Adipocyte (in vitro differentiated cells): Measurements from ENCODE around the gene BRD1.

Experiments used
- DNase-seq: peaks from one replicate; pipeline ENCODE4 v3.0.0-alpha.2; 2015; ENCODE audit warnings: low read depth
- H3K27me3 ChIP-seq: replicated peaks from 2 replicates; pipeline ENCODE4 v1.7.0; 2013; ENCODE audit warnings: mild to moderate bottlenecking, low read length, moderate library complexity; ENCODE audit not compliant: control insufficient read depth, insufficient read depth
- H3K36me3 ChIP-seq: 2 replicates; pipeline ENCODE4 v1.7.0; 2013; ENCODE audit warnings: low read length, mild to moderate bottlenecking, moderate library complexity; ENCODE audit not compliant: control insufficient read depth, insufficient read depth, severe bottlenecking
- H3K4me1 ChIP-seq: 2 replicates; pipeline ENCODE4 v1.7.0; 2013; ENCODE audit warnings: mild to moderate bottlenecking, low read length, moderate library complexity; ENCODE audit not compliant: control insufficient read depth, insufficient read depth
- H3K4me3 ChIP-seq: 2 replicates; pipeline ENCODE4 v1.7.0; 2013; ENCODE audit warnings: mild to moderate bottlenecking, low read length, moderate library complexity
- H3K9ac ChIP-seq: 2 replicates; pipeline ENCODE4 v1.7.0; 2013; ENCODE audit warnings: mild to moderate bottlenecking, low read length, moderate library complexity
- H3K9me3 ChIP-seq: 2 replicates; pipeline ENCODE4 v1.7.0; 2013; ENCODE audit warnings: mild to moderate bottlenecking, low read length, moderate library complexity; ENCODE audit not compliant: control insufficient read depth

BRD1 gene

GRCh38 chr22:49760280-49760629 is 67.4 kb downstream of the BRD1 start:
- Histone ChIP-seq H3K4me1 (no peaks in the 10 kb centered on the region), H3K9me3 (no peaks in the 10 kb centered on the region), H3K4me3 (no peak overlapping the region), H3K27me3 (peaks cover 5% of the 10 kb centered on the region), H3K36me3 (no peaks in the 10 kb centered on the region), H3K9ac (no peak overlapping the region)
- DNase-seq: no peak

- DNase-seq: no peak
- no peak overlapping the region for H3K4me3 ChIP-seq
- peaks cover 5% of the 10 kb centered on the region for H3K4me1 ChIP-seq
- H3K9me3 ChIP-seq: no peaks in the 10 kb centered on the region
- peaks cover 28% of the 10 kb centered on the region for H3K27me3 ChIP-seq
- H3K36me3 ChIP-seq: no peaks in the 10 kb centered on the region
- H3K9ac ChIP-seq: no peak overlapping the region
Measured at GRCh38 chr22:49756676-49757075, 71.0 kb downstream of the BRD1 start.

GRCh38 chr22:49756201-49756600 is 71.5 kb downstream of the BRD1 start:
- peaks cover 28% of the 10 kb centered on the region for H3K27me3 ChIP-seq
- no peaks in the 10 kb centered on the region for H3K36me3 ChIP-seq
- H3K4me3 ChIP-seq: no peak overlapping the region
- H3K4me1 ChIP-seq: peaks cover 5% of the 10 kb centered on the region
- DNase-seq: no peak
- H3K9ac ChIP-seq: no peak overlapping the region
- no peaks in the 10 kb centered on the region for H3K9me3 ChIP-seq

- H3K9ac ChIP-seq: no peak overlapping the region
- H3K4me3 ChIP-seq: no peak overlapping the region
- no peaks in the 10 kb centered on the region for H3K36me3 ChIP-seq
- peaks cover 5% of the 10 kb centered on the region for H3K4me1 ChIP-seq
- DNase-seq: no peak
- peaks cover 28% of the 10 kb centered on the region for H3K27me3 ChIP-seq
- H3K9me3 ChIP-seq: no peaks in the 10 kb centered on the region
Measured at GRCh38 chr22:49755631-49756001, 72.1 kb downstream of the BRD1 start.

- Histone ChIP-seq H3K4me3 (no peak overlapping the region), H3K27me3 (peaks cover 28% of the 10 kb centered on the region), H3K4me1 (peaks cover 5% of the 10 kb centered on the region), H3K9ac (no peak overlapping the region), H3K9me3 (no peaks in the 10 kb centered on the region), H3K36me3 (no peaks in the 10 kb centered on the region)
- no peak for DNase-seq
Measured at GRCh38 chr22:49754696-49755630, 72.7 kb downstream of the BRD1 start.

GRCh38 chr22:49753961-49754695 is 73.5 kb downstream of the BRD1 start:
- Histone ChIP-seq H3K9me3 (no peaks in the 10 kb centered on the region), H3K4me3 (no peak overlapping the region), H3K27me3 (peaks cover 28% of the 10 kb centered on the region), H3K9ac (no peak overlapping the region), H3K4me1 (peaks cover 5% of the 10 kb centered on the region), H3K36me3 (no peaks in the 10 kb centered on the region)
- DNase-seq: no peak

- peaks cover 5% of the 10 kb centered on the region for H3K4me1 ChIP-seq
- no peak overlapping the region for H3K4me3 ChIP-seq
- H3K9ac ChIP-seq: no peak overlapping the region
- H3K9me3 ChIP-seq: no peaks in the 10 kb centered on the region
- H3K27me3 ChIP-seq: peaks cover 28% of the 10 kb centered on the region
- DNase-seq: no peak
- H3K36me3 ChIP-seq: no peaks in the 10 kb centered on the region
Measured at GRCh38 chr22:49753276-49753890, 74.3 kb downstream of the BRD1 start.

- peaks cover 5% of the 10 kb centered on the region for H3K4me1 ChIP-seq
- DNase-seq: no peak
Measured at GRCh38 chr22:49752598-49753091, 75.0 kb downstream of the BRD1 start.

GRCh38 chr22:49751966-49752597 is 75.6 kb downstream of the BRD1 start:
- no peak for DNase-seq
- no peak overlapping the region for H3K9ac ChIP-seq
- peaks cover 12% of the 10 kb centered on the region for H3K9me3 ChIP-seq
- H3K27me3 ChIP-seq: peaks cover 28% of the 10 kb centered on the region
- H3K4me1 ChIP-seq: peaks cover 5% of the 10 kb centered on the region
- no peaks in the 10 kb centered on the region for H3K36me3 ChIP-seq
- no peak overlapping the region for H3K4me3 ChIP-seq

More at GRCh38 chr22:49752598-49753091, 75.0 kb downstream of the BRD1 start:
- Histone ChIP-seq H3K9ac (no peak overlapping the region), H3K9me3 (peaks cover 7% of the 10 kb centered on the region), H3K4me3 (no peak overlapping the region), H3K27me3 (peaks cover 28% of the 10 kb centered on the region), H3K36me3 (no peaks in the 10 kb centered on the region)

- Histone ChIP-seq H3K36me3 (no peaks in the 10 kb centered on the region), H3K4me1 (peaks cover 5% of the 10 kb centered on the region), H3K4me3 (no peak overlapping the region), H3K27me3 (peaks cover 28% of the 10 kb centered on the region), H3K9me3 (peaks cover 19% of the 10 kb centered on the region), H3K9ac (no peak overlapping the region)
- no peak for DNase-seq
Measured at GRCh38 chr22:49751318-49751965, 76.2 kb downstream of the BRD1 start.
